Measurements from ENCODE around the gene CAMK2N1.

GRCh38 chr1:20454004-20454403, 32.0 kb downstream of the CAMK2N1 start:
- TF ChIP-seq, protein P1, sequence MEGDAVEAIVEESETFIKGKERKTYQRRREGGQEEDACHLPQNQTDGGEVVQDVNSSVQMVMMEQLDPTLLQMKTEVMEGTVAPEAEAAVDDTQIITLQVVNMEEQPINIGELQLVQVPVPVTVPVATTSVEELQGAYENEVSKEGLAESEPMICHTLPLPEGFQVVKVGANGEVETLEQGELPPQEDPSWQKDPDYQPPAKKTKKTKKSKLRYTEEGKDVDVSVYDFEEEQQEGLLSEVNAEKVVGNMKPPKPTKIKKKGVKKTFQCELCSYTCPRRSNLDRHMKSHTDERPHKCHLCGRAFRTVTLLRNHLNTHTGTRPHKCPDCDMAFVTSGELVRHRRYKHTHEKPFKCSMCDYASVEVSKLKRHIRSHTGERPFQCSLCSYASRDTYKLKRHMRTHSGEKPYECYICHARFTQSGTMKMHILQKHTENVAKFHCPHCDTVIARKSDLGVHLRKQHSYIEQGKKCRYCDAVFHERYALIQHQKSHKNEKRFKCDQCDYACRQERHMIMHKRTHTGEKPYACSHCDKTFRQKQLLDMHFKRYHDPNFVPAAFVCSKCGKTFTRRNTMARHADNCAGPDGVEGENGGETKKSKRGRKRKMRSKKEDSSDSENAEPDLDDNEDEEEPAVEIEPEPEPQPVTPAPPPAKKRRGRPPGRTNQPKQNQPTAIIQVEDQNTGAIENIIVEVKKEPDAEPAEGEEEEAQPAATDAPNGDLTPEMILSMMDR (conservative IDR thresholded peaks at IDR 0.05; ENCODE audit: low read depth in 2 of 2): no peak
- no peak for TF ChIP-seq EZH2 (IDR thresholded peaks at IDR 0.05; ENCODE audit: low read depth, unreplicated experiment)
- no peak for TF ChIP-seq POLR2AphosphoS5 (IDR thresholded peaks at IDR 0.05; ENCODE audit: low read depth)

Measured in GM23338 (cell line).